ENCODE measurements around the gene MMAB. TPM values are rescaled to one million over a fixed set of nuclear protein-coding genes. Genes with fewer than 3 reads are reported as not detected.

MMAB gene
- total and polyA plus RNA-seq, 2 of the 13 experiments (the other 11 are each of a cell fraction or from before 2014, with no cell fraction given), result 26.1 to 77.3 TPM

DNA sequence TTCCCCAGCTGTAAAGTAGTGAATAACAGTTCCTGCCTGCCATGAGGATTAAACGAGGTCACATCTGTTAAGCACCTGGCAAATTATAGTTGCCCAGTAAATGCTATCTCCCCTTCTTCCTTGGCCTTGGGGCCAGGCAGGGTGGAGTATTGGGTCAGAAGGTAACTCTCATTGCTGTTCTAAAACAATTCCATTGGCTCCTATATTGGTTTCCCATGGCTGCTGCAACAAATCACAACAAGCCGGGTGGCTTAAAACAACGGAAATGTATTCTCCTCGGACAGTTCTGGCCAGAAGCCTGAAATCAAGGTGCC lies 31.9 kb downstream of the MMAB start:
- no peaks in the 10 kb centered on the region for H3K36me3 ChIP-seq (replicated peaks in 1 of 2; ENCODE audit: control insufficient read depth in 1 of 2, insufficient read depth in 2 of 2, low read length in 2 of 2)
- WGBS (ENCODE audit: low lambda C conversion rate), result 33% methylated on average over 4 of the region's 4 CpGs
- TF ChIP-seq HES4 (CRISPR knock-in tag; IDR thresholded peaks at IDR 0.05; ENCODE audit: borderline replicate concordance) (no peak), ZFP37 (CRISPR knock-in tag; IDR thresholded peaks at IDR 0.05; ENCODE audit: borderline replicate concordance) (no peak), STAG1 (CRISPR knock-in tag; IDR thresholded peaks at IDR 0.05) (0 out of 2 replicates have a peak, but pooled peaks have one; percentile 14)
- H3K4me1 ChIP-seq (ENCODE audit: insufficient read depth, low read length), result peaks cover 42% of the 10 kb centered on the region
- H3K9me3 ChIP-seq (ENCODE audit: low read length), result no peaks in the 10 kb centered on the region
- H2AFZ ChIP-seq (ENCODE audit: low read length), result no peak overlapping the region
- ChIA-PET CTCF (ENCODE audit: low intra/inter-chr PET ratio, low total read pairs) (no interaction called here), POLR2A (interaction anchor here (0.9 to 1.4 kb wide), 2 partner anchors 19 to 232 kb away, joined by 3 to 4 read pairs; no protein-coding TSS in a partner anchor)
- no peak overlapping the region for H3K4me3 ChIP-seq (replicated peaks in 1 of 3; ENCODE audit: insufficient read depth in 1 of 3, low read depth in 2 of 3, low read length in 3 of 3)
- in situ Hi-C loops (cut with HindIII; ENCODE audit: extremely low pct_ligation_motif_present, low pct_unique_long_range_greater_than_20kb) (no loop called here), intact Hi-C loops (cut with micrococcal nuclease; ENCODE audit: unreplicated experiment) (no loop called here)
- H3K27me3 ChIP-seq (ENCODE audit: control insufficient read depth in 1 of 2, insufficient read depth in 2 of 2, low read length in 2 of 2), result peaks cover 5% of the 10 kb centered on the region in 2 experiments; a peak in 3 of 5 replicates
- FAIRE-seq (no peak), ATAC-seq (no peak), DNase-seq (ENCODE audit: low spot score) (no peak)
- no peaks in the 10 kb centered on the region for H3K79me2 ChIP-seq (ENCODE audit: insufficient read depth, low read length)
- BruUV-seq (replicated peaks), result no TSS peak
- H3K4me2 ChIP-seq (ENCODE audit: low read depth, low read length), result no peak overlapping the region
- H4K20me1 ChIP-seq (ENCODE audit: insufficient read depth, low read length), result no peaks in the 10 kb centered on the region
- H3K9ac ChIP-seq (ENCODE audit: insufficient read depth, low read depth, low read length), result no peak overlapping the region
- no peak overlapping the region for H3K27ac ChIP-seq (ENCODE audit: extremely low read length, insufficient read depth, low read length)

DNA sequence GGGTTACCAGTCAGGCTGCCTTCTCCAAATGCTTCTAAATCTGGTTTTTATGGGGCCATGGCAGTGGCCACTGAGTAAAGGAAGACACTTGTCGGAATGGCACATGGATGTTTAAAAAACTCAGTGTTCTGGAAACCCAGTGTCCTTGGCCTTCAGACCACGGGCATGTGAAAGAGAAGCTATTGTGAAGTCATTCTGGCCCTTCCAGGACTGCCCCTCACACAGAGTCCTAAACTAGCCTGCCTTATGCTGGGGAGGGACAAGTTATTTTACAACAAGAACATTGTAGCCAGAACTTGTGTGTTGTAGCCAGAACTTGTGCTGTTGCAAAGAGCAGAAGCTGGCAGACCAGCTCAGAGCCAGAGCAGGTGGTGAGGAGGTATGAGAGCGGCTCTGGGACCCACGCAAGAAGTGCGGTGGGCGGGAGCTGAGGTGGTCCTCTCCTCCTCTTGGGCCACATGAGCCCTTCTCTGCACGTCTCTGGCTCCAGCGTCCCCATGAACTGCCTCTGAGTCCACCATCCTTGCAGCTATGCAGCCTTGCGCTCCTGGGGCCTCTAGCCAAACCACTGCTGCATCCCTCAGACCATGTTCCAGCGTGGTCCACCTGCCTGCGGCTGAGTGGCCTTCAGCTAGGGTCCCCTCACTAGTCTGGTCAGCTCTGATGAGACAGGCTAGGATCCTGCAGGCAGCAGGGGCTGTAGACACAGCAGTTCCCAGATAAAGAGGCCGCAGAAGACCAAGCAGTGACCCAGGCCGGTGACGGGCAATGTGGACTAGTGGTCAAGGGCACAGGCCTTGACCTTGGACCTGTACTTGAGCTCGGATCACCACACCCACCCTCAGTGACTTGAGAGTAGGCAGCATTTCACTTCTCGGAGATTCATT lies 32.5 kb downstream of the MMAB start:
- intact Hi-C loops (cut with micrococcal nuclease; ENCODE audit: unreplicated experiment), result no loop called here
- 45% methylated on average over 9 of the region's 16 CpGs for WGBS (ENCODE audit: low lambda C conversion rate)
- peak; percentile 68 for TF ChIP-seq SKI (IDR thresholded peaks at IDR 0.05; ENCODE audit: partially characterized antibody)
- TF ChIP-seq, protein P1, sequence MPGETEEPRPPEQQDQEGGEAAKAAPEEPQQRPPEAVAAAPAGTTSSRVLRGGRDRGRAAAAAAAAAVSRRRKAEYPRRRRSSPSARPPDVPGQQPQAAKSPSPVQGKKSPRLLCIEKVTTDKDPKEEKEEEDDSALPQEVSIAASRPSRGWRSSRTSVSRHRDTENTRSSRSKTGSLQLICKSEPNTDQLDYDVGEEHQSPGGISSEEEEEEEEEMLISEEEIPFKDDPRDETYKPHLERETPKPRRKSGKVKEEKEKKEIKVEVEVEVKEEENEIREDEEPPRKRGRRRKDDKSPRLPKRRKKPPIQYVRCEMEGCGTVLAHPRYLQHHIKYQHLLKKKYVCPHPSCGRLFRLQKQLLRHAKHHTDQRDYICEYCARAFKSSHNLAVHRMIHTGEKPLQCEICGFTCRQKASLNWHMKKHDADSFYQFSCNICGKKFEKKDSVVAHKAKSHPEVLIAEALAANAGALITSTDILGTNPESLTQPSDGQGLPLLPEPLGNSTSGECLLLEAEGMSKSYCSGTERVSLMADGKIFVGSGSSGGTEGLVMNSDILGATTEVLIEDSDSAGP (CRISPR knock-in tag; IDR thresholded peaks at IDR 0.05; ENCODE audit: borderline replicate concordance), result peak; percentile 47; the same call in 1 of the 2 replicates
- no peak for TF ChIP-seq SIN3B (IDR thresholded peaks at IDR 0.05; ENCODE audit: low read length)
- TF ChIP-seq ZNF746 (CRISPR knock-in tag; IDR thresholded peaks at IDR 0.05), result no peak
- peak; percentile 41; the same call in 1 of the 2 replicates for TF ChIP-seq HNF4A (CRISPR knock-in tag; IDR thresholded peaks at IDR 0.05)
- 0 out of 2 replicates have a peak, but pooled peaks have one; percentile 14 for TF ChIP-seq GPN1 (CRISPR knock-in tag; IDR thresholded peaks at IDR 0.05; ENCODE audit: borderline replicate concordance)
- TF ChIP-seq STAT6 (CRISPR knock-in tag; IDR thresholded peaks at IDR 0.05; ENCODE audit: borderline replicate concordance), result no peak
- TF ChIP-seq SMAD1 (CRISPR knock-in tag; IDR thresholded peaks at IDR 0.05; ENCODE audit: borderline replicate concordance, low read depth), result no peak
- no peak for TF ChIP-seq NR2F6 (IDR thresholded peaks at IDR 0.05)
- 0 out of 2 replicates have a peak, but pooled peaks have one; percentile 17 for TF ChIP-seq NR2F6 (CRISPR knock-in tag; IDR thresholded peaks at IDR 0.05)
- TF ChIP-seq XRCC5 (optimal IDR thresholded peaks at IDR 0.05; ENCODE audit: low read length), result peak; percentile 20

More for the DNA sequence above, 32.5 kb downstream of the MMAB start:
- FAIRE-seq, result no peak
- H3K27me3 ChIP-seq (ENCODE audit: control insufficient read depth in 1 of 2, insufficient read depth in 2 of 2, low read length in 2 of 2), result peaks cover 2% of the 10 kb centered on the region in 2 experiments; a peak in 2 of 5 replicates
- H3K4me2 ChIP-seq (ENCODE audit: low read depth, low read length), result no peak overlapping the region
- in situ Hi-C loops (cut with HindIII; ENCODE audit: extremely low pct_ligation_motif_present, low pct_unique_long_range_greater_than_20kb), result no loop called here
- CTCF ChIA-PET (ENCODE audit: low intra/inter-chr PET ratio, low total read pairs), result no interaction called here
- H3K27ac ChIP-seq (ENCODE audit: extremely low read length, insufficient read depth, low read length), result no peak overlapping the region
- H3K9me3 ChIP-seq (ENCODE audit: low read length), result no peaks in the 10 kb centered on the region
- no peaks in the 10 kb centered on the region for H3K79me2 ChIP-seq (ENCODE audit: insufficient read depth, low read length)
- no peaks in the 10 kb centered on the region for H3K36me3 ChIP-seq (replicated peaks in 1 of 2; ENCODE audit: control insufficient read depth in 1 of 2, insufficient read depth in 2 of 2, low read length in 2 of 2)
- no peaks in the 10 kb centered on the region for H4K20me1 ChIP-seq (ENCODE audit: insufficient read depth, low read length)
- BruUV-seq (replicated peaks), result no TSS peak
- peak; percentile 34 for DNase-seq (ENCODE audit: low spot score)
- H3K4me1 ChIP-seq (ENCODE audit: insufficient read depth, low read length), result peaks cover 36% of the 10 kb centered on the region
- POLR2A ChIA-PET, result interaction anchor here (0.9 to 1.4 kb wide), 2 partner anchors 19 to 232 kb away, joined by 3 to 4 read pairs; no protein-coding TSS in a partner anchor
- peak; percentile 28 for ATAC-seq
- no peak overlapping the region for H3K9ac ChIP-seq (ENCODE audit: insufficient read depth, low read depth, low read length)
- H2AFZ ChIP-seq (ENCODE audit: low read length), result no peak overlapping the region
- H3K4me3 ChIP-seq (replicated peaks in 1 of 3; ENCODE audit: insufficient read depth in 1 of 3, low read depth in 2 of 3, low read length in 3 of 3), result no peak overlapping the region

Data from HepG2 (cell line).